Panc1 (cell line): Measurements from ENCODE around the gene DMRTA1. TPM values are rescaled to one million over a fixed set of nuclear protein-coding genes. Genes with fewer than 3 reads are reported as not detected.
A peak's percentile ranks its signal among the peaks of the same experiment; 100 is the strongest.

Source experiments
- ATAC-seq: fragments of 200-7000 bp; cut with Tn5 transposase; 2 replicates; pipeline ENCODE4 v1.9.1; 2020; ENCODE audit warnings: mild to moderate bottlenecking, moderate library complexity
- Bru-seq: library from RNA; stranded (reverse); fragments of 400-500 nt; gene quantifications from one replicate; lab custom pipeline; 2021; lab: Mats Ljungman, UMichigan
- BruChase-seq, 2 experiments: library from RNA; stranded (reverse); fragments of 400-500 nt; gene quantifications; one replicate each; lab custom pipeline; 2021; lab: Mats Ljungman, UMichigan
- BruUV-seq: library from RNA; stranded (reverse); fragments of 400-500 nt; replicated peaks from 2 replicates; lab custom pipeline; 2021; lab: Mats Ljungman, UMichigan
- CTCF ChIA-PET: fragments of 300-600 bp; sonication (Branson Sonifier 250); formaldehyde crosslinking; loops from one replicate; lab custom pipeline; 2022; ENCODE audit warnings: antibody characterized with exemption; lab: Charles Lee
- POLR2A ChIA-PET: fragments of 300-600 bp; sonication (Branson Sonifier 250); formaldehyde crosslinking; loops from one replicate; lab custom pipeline; 2022; ENCODE audit warnings: antibody characterized with exemption; lab: Charles Lee
- DNase-seq: peaks from one replicate; pipeline ENCODE4 v3.0.0-alpha.2; 2010; ENCODE audit warnings: low read depth, low spot score
- H3K27ac ChIP-seq: 2 replicates; pipeline ENCODE4 v1.5.1; 2011; ENCODE audit warnings: mild to moderate bottlenecking, low read length, inconsistent platforms
- H3K27me3 ChIP-seq: fragments of 200-500 bp; sonication (Bioruptor generic); 2 replicates; pipeline ENCODE4 v1.6.0; 2014; ENCODE audit warnings: low read length, inconsistent platforms; ENCODE audit not compliant: control insufficient read depth, insufficient read depth
- H3K36me3 ChIP-seq: fragments of 200-500 bp; sonication (Bioruptor generic); 2 replicates; pipeline ENCODE4 v1.5.1; 2014; ENCODE audit warnings: inconsistent platforms, mild to moderate bottlenecking, low read length, moderate library complexity; ENCODE audit not compliant: control insufficient read depth, insufficient read depth
- H3K4me1 ChIP-seq: 2 replicates; pipeline ENCODE4 v1.5.1; 2011; ENCODE audit warnings: inconsistent platforms, mild to moderate bottlenecking, low read length, moderate library complexity; ENCODE audit not compliant: control insufficient read depth, insufficient read depth
- H3K4me3 ChIP-seq, 2 experiments: 2 replicates each; pipeline ENCODE4 v1.5.1; 2011 to 2012; ENCODE audit warnings: low read depth in 2 of 2, low read length in 2 of 2, mild to moderate bottlenecking in 2 of 2, inconsistent platforms in 1 of 2, moderate library complexity in 1 of 2
- H3K9me3 ChIP-seq: fragments of 200-500 bp; sonication (Bioruptor generic); 2 replicates; pipeline ENCODE4 v1.5.1; 2014; ENCODE audit warnings: low read depth, mild to moderate bottlenecking, inconsistent platforms, low read length, moderate library complexity; ENCODE audit not compliant: control insufficient read depth, insufficient read depth
- POLR2AphosphoS5 ChIP-seq: IDR thresholded peaks from 2 replicates; pipeline ENCODE4 v1.6.1; 2012; ENCODE audit warnings: mild to moderate bottlenecking, low read depth, low read length, moderate library complexity
- SIN3A ChIP-seq: IDR thresholded peaks from 2 replicates; pipeline ENCODE4 v1.6.1; 2012; ENCODE audit warnings: low read depth, mild to moderate bottlenecking, low read length, moderate library complexity, borderline replicate concordance; ENCODE audit not compliant: insufficient read depth
- TCF7L2 ChIP-seq: IDR thresholded peaks from 2 replicates; pipeline ENCODE4 v1.6.1; 2011; ENCODE audit warnings: mild to moderate bottlenecking, low read depth, low read length, inconsistent platforms
- in situ Hi-C: cut with HindIII; loops from 2 replicates; pipeline ENCODE4 v1.10.0; 2016; ENCODE audit warnings: low sequenced_read_pairs, low pct_unique_long_range_greater_than_20kb
- intact Hi-C: fragments of 100-400 bp; cut with micrococcal nuclease; formaldehyde crosslinking; loops from one replicate; pipeline ENCODE4 v1.10.0; 2022; ENCODE audit not compliant: unreplicated experiment
- long read RNA-seq: library from polyadenylated mRNA; unstranded; transcript quantifications from one replicate; pipeline ENCODE4 v2.0.0, GENCODE V29; 2021; ENCODE audit not compliant: unreplicated experiment
- polyA plus RNA-seq: library from polyadenylated mRNA; unstranded; fragments of >200 nt; gene quantifications from one replicate; pipeline ENCODE4 v1.2.1, GENCODE V29; 2012; ENCODE audit warnings: missing spikeins; ENCODE audit not compliant: insufficient read length
- total RNA-seq: library from RNA; stranded (reverse); gene quantifications from one replicate; pipeline ENCODE4 v1.2.1, GENCODE V29; 2021; ENCODE audit not compliant: unreplicated experiment
- TF ChIP-seq, protein P1 (sequence below), 2 experiments: IDR thresholded peaks; 2 replicates each; pipeline ENCODE4 v1.6.1; 2011 to 2012; ENCODE audit warnings: low read depth in 2 of 2, control low read depth in 1 of 2, low read length in 1 of 2, mild to moderate bottlenecking in 1 of 2, moderate library complexity in 1 of 2; ENCODE audit not compliant: insufficient read depth in 1 of 2
- TF ChIP-seq, protein P2 (sequence below): fragments of 450-650 bp; IDR thresholded peaks from 2 replicates; pipeline ENCODE4 v1.5.1; 2017; ENCODE audit warnings: mild to moderate bottlenecking

The DMRTA1 gene
- 1.8 TPM for total RNA-seq
- 0.45 TPM for polyA plus RNA-seq
- Bru-seq, nascent RNA = percentile 76 among the genes with signal in this experiment
- BruChase-seq, experiment 1, labeled RNA remaining after a 2-hour chase = percentile 87 among the genes with signal in this experiment
- percentile 64 among the genes with signal in this experiment for BruChase-seq, experiment 2, labeled RNA remaining after a 6-hour chase
- long read RNA-seq, full-length matches to known transcripts = 2 of 2 reads
- long read RNA-seq, partial matches to known transcripts = 0 of 2 reads
- long read RNA-seq, other reads (novel, unspliced or antisense) = 0 of 2 reads

DNA sequence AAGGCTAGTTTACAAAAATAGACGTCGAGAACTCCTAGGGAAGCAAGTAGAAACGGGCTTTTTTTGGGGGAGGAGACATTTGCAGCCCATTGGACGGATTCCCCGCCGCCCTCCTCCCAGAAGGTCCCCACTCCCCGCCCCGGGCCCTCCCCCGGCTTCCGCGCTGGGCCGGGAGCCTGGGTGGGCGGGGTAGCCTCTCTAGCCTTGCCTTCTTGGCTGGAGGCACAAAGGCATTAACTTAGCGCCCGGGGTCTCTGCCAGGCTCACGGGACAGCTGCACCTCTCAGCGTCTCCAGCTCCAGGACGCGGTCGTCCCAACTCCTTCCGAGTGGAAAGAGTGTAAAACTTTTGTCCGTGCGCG is at the start of gene DMRTA1:
DMRTA1 (plus strand) TSS at position 236 of the 361 bp plus-strand sequence. CDS start 242 bp downstream, outside the sequence.
- BruUV-seq = no TSS peak
- Histone ChIP-seq H3K27ac (peak within 1 kb of the TSS; percentile 70), H3K36me3 (no peaks in the 10 kb centered on the region; the same call in 1 of the 2 replicates), H3K4me3 (peak within 1 kb of the TSS; percentile 51 to 56), H3K4me1 (no peaks in the 10 kb centered on the region), H3K9me3 (no peaks in the 10 kb centered on the region), H3K27me3 (no peaks in the 10 kb centered on the region)
- POLR2A ChIA-PET = no interaction called here
- DNase-seq (no peak), ATAC-seq (peak; percentile 96)
- CTCF ChIA-PET = no interaction called here
- TF ChIP-seq POLR2AphosphoS5 = no peak
- TF ChIP-seq SIN3A = no peak
- TF ChIP-seq, protein P1, sequence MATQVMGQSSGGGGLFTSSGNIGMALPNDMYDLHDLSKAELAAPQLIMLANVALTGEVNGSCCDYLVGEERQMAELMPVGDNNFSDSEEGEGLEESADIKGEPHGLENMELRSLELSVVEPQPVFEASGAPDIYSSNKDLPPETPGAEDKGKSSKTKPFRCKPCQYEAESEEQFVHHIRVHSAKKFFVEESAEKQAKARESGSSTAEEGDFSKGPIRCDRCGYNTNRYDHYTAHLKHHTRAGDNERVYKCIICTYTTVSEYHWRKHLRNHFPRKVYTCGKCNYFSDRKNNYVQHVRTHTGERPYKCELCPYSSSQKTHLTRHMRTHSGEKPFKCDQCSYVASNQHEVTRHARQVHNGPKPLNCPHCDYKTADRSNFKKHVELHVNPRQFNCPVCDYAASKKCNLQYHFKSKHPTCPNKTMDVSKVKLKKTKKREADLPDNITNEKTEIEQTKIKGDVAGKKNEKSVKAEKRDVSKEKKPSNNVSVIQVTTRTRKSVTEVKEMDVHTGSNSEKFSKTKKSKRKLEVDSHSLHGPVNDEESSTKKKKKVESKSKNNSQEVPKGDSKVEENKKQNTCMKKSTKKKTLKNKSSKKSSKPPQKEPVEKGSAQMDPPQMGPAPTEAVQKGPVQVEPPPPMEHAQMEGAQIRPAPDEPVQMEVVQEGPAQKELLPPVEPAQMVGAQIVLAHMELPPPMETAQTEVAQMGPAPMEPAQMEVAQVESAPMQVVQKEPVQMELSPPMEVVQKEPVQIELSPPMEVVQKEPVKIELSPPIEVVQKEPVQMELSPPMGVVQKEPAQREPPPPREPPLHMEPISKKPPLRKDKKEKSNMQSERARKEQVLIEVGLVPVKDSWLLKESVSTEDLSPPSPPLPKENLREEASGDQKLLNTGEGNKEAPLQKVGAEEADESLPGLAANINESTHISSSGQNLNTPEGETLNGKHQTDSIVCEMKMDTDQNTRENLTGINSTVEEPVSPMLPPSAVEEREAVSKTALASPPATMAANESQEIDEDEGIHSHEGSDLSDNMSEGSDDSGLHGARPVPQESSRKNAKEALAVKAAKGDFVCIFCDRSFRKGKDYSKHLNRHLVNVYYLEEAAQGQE (IDR thresholded peaks at IDR 0.05; ENCODE audit: insufficient read depth in 1 of 2, low read depth in 2 of 2, low read length in 1 of 2) = no peak
- TF ChIP-seq, protein P2, sequence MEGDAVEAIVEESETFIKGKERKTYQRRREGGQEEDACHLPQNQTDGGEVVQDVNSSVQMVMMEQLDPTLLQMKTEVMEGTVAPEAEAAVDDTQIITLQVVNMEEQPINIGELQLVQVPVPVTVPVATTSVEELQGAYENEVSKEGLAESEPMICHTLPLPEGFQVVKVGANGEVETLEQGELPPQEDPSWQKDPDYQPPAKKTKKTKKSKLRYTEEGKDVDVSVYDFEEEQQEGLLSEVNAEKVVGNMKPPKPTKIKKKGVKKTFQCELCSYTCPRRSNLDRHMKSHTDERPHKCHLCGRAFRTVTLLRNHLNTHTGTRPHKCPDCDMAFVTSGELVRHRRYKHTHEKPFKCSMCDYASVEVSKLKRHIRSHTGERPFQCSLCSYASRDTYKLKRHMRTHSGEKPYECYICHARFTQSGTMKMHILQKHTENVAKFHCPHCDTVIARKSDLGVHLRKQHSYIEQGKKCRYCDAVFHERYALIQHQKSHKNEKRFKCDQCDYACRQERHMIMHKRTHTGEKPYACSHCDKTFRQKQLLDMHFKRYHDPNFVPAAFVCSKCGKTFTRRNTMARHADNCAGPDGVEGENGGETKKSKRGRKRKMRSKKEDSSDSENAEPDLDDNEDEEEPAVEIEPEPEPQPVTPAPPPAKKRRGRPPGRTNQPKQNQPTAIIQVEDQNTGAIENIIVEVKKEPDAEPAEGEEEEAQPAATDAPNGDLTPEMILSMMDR = no peak
- no peak for TF ChIP-seq TCF7L2
- in situ Hi-C loops (no loop called here), intact Hi-C loops (no loop called here)

- intact Hi-C loops (no loop called here), in situ Hi-C loops (no loop called here)
- DNase-seq = no peak
- Histone ChIP-seq H3K27ac (no peak overlapping the region), H3K4me3 (no peak overlapping the region), H3K36me3 (no peaks in the 10 kb centered on the region; the same call in 1 of the 2 replicates), H3K4me1 (peaks cover 16% of the 10 kb centered on the region), H3K27me3 (no peaks in the 10 kb centered on the region), H3K9me3 (no peaks in the 10 kb centered on the region)
- no peak for ATAC-seq
- BruUV-seq = no TSS peak
- ChIA-PET POLR2A (no interaction called here), CTCF (no interaction called here)
- TF ChIP-seq, protein P1 (IDR thresholded peaks at IDR 0.05; ENCODE audit: insufficient read depth in 1 of 2, low read depth in 2 of 2, low read length in 1 of 2) = no peak
- TF ChIP-seq SIN3A = no peak
- no peak for TF ChIP-seq POLR2AphosphoS5
- TF ChIP-seq, protein P2 = no peak
- TF ChIP-seq TCF7L2 = no peak
Measured at GRCh38 chr9:22401671-22402070, 45.0 kb upstream of the DMRTA1 start.
